GM20000 (cell line): ENCODE data around the gene SLCO4A1.

Experiments used
- DNase-seq: peaks from one replicate; pipeline ENCODE4 v3.0.0; 2012; ENCODE audit warnings: low spot score
- TF ChIP-seq, protein P1 (sequence below): IDR thresholded peaks from 2 replicates; pipeline ENCODE4 v1.5.1; 2012; ENCODE audit warnings: mild to moderate bottlenecking, control low read depth; ENCODE audit errors: extremely low read depth, missing control alignments

Gene SLCO4A1

DNA sequence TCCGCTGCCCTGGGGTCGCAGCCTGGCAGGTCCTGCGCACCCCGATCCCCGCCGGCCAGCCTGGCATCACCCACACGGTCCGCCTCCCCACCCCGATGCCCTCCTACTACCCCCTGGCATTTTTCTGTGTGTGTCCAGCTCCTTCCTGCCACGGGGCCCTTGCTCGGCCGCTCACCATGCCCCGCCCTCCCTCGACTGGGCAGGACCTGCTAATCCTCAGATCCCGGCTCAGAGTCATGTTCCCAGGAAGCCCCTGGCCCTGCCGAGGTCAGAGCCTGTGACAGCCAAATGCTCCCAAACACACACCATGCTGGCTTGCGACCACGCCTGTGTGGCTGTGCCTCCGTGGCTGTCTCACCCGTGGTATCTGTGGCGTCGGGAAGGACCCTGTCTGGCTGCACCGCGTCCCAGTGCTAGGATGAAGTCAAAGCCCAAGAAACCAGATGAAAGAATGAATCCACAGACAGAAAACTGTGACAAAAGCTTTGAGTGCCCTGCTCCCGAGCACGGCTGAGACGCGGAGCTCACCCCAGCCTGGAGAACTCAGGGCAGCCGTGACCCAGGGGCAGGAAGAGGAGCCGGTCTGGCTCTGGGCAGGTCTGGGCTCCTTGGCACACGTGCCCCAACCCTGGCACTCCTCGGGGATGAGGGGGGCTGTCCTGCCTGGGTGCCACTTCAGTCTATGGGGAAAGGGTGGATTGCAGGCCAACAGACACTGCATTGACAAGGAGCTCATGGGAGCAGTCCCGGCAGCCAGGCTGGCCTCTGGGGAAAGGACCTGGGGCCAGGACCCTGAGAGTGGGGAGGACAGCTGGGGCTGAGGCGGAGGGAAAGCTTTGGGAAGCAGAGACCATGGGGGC, 20.8 kb upstream of the SLCO4A1 start:
- TF ChIP-seq, protein P1, sequence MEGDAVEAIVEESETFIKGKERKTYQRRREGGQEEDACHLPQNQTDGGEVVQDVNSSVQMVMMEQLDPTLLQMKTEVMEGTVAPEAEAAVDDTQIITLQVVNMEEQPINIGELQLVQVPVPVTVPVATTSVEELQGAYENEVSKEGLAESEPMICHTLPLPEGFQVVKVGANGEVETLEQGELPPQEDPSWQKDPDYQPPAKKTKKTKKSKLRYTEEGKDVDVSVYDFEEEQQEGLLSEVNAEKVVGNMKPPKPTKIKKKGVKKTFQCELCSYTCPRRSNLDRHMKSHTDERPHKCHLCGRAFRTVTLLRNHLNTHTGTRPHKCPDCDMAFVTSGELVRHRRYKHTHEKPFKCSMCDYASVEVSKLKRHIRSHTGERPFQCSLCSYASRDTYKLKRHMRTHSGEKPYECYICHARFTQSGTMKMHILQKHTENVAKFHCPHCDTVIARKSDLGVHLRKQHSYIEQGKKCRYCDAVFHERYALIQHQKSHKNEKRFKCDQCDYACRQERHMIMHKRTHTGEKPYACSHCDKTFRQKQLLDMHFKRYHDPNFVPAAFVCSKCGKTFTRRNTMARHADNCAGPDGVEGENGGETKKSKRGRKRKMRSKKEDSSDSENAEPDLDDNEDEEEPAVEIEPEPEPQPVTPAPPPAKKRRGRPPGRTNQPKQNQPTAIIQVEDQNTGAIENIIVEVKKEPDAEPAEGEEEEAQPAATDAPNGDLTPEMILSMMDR, result no peak
- no peak for DNase-seq

GRCh38 chr20:62622178-62622876, 20.0 kb upstream of the SLCO4A1 start:
- DNase-seq, result no peak
- TF ChIP-seq, protein P1, result no peak

GRCh38 chr20:62622877-62623487, 19.3 kb upstream of the SLCO4A1 start:
- TF ChIP-seq, protein P1, result no peak

DNA sequence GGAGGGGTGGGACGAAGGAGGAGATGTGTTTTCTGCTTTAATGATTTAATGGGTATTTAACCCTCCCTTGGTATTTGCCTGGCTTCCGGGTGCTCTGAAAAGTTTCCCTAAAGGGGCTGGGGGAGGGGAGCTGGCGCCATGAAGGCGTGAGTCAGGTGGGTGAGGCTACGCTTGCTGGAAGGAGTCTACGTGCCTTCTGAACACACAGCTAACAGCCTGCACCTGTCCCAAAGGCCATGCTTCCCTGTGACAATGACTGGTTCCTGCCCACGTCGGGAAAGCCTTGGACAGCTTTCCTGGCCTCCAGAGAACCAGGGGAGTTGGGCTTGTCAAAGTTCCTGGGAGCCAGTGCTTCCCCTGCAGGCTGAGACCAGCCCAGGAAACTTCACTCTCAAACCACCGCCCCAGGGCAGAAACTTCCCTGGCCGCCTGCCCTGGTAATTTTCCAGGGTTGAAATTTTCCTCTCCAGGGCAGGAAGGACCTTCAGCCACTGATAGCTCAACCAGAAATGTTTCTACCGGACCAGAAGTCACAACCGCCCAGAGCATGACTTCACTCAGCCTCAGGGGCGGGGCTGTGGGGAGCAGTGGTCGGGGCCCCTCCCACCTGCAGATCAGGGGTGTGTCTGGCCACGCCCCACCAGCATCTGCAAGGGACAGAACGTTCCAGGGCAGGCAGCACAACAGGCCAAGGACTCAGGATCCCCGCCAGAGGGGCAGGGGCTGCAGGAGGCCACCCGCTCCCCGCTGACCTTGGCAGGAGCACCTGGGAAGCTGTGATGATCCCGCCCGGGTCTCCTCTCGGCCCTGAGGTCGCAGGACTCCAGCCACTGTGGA, 18.6 kb upstream of the SLCO4A1 start:
- TF ChIP-seq, protein P1, result no peak
- DNase-seq, result peak; percentile 100

More at GRCh38 chr20:62622877-62623487, 19.3 kb upstream of the SLCO4A1 start:
- DNase-seq, result no peak

GRCh38 chr20:62624325-62624690, 18.0 kb upstream of the SLCO4A1 start:
- TF ChIP-seq, protein P1, result peak; percentile 36
- DNase-seq, result peak; percentile 84

DNA sequence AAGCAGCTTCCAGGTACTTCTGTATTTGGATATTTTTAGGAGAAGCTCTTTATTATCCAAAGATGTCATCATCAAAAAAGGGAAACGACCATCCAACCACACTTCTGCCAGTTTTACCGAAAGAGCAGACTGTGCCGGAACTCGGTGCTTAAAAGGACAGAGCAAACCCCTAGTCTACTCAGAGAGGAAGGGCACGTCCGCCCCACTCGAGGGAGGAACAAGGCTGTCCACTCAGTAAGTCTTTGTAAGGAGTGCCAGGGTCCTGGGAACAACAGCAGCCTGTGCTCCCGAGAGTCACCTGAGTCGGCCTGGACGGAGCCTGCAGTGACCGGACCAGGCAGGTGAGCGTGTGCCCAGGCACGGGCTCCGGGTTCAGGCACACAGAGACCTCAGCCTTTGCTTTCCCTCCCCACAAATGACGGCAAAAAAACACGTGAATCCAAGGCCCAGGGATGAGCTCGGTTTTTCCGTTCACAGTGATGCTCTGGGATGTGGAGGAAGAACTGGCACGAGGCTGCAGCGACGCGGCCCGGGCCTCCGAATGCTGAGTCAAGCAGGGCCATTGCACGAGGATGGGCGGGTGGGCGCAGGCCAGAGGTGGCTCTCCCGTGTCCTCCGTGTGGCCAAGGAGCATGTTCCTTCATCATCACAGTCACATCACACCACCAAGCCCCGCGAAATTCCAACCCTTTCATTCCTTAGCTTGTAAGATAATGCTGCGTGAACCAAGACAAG, 17.4 kb upstream of the SLCO4A1 start:
- no peak for DNase-seq

More for the DNA sequence above, 17.4 kb upstream of the SLCO4A1 start:
- TF ChIP-seq, protein P1, result no peak
